ENCODE results near the gene CDT1. TPM values are rescaled to one million over a fixed set of nuclear protein-coding genes. Genes with fewer than 3 reads are reported as not detected.
"Not testable (repeated sequence)": the region's sequence is repeated elsewhere in the genome, so short reads cannot be mapped to it uniquely, and the experiment has no call there.

CDT1 gene
- total RNA-seq, 1 donor from 2014 or later = 1.9 TPM

DNA sequence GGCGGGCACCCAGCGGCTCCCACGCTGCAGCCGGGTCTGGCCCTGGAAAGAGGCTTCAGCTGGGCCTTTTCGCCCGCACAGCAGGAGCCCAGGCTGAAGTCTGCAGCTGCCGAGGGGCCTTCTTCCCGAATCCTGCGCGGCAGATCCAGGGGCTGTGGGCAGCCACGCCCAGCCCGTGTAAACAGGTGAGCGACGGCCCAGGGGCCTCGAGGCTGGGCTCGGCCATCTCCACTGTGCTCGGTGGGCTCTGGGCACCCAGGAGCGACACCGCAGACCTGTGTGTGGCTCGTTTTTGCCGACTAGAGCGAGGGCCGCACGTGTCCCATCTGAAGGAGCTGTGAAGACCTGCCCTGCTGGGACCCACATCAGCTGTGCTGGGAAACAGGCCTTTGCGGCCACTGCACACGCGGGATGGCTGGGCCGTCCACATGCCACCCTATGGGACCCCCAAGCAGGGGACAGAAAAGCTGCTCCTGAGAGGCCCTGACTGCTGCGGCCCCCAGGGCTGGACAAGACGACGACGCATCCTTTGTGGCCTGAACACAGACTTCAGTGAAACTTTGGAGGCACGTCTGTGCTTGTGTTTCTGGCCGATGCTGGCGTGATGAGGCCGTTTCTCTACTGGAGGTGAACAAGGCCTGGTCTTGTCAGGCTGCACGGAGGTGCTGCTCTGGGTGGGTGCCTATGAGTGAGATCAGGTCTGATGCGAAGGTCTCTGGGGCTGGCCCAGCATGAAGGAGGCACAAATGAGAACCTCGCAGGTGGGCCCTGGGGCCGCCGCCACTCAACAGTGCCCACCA, 13.3 kb downstream of the CDT1 start:
- no peak for DNase-seq (ENCODE audit: low spot score)

DNA sequence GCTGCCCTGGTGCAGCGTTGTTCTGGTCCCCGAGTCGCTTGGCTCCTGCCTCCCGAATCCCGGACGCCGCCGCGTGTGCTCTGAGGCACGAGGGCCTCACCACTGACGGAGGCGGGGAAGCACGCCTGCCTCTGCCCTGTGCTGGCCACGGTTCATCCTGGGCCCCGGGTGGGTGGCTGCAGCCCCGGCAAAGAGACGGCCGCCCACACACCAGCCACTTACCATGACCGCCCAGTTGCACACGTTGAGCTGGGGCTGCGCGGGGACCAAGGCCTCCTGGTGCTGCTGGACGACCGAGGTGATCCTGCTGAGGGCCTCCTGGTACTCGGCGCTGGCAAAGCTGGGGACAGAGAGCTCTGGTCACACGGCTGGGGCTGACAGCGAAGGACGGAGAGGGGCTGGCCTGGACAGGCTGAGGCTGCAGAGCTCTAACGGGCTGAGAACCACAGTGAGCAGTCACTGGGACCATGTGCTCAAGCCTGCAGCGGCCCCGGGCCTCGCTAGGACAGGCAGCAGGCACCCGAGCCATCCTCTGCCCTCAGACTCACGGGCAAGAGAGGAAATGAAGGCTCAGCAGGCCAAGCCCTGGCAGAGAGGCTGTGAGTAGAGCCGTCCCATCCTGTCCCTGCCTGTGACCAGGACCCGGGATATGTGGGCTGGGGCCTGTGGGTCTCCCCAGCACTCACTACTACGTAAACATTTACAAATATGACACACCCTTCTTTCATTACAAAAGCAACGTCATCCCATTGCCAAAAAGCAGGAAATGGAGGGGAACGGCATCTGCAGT, 14.4 kb downstream of the CDT1 start:
- DNase-seq (ENCODE audit: low spot score) = no peak

DNA sequence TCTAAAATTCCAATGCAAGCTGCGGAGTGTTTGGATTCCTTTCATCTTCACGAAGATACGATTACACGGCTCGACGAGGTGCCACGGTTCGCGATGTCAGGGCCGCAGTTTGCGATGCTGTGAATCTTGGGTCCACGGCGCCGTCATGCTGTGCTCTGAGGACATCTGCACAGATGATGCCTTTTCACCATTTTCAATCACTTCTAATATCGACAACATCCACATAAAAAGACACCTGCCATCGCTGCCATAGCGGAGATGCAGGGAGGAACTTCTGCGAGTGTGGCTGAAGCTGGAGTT, 14.9 kb downstream of the CDT1 start:
- no peak for DNase-seq (ENCODE audit: low spot score)

DNA sequence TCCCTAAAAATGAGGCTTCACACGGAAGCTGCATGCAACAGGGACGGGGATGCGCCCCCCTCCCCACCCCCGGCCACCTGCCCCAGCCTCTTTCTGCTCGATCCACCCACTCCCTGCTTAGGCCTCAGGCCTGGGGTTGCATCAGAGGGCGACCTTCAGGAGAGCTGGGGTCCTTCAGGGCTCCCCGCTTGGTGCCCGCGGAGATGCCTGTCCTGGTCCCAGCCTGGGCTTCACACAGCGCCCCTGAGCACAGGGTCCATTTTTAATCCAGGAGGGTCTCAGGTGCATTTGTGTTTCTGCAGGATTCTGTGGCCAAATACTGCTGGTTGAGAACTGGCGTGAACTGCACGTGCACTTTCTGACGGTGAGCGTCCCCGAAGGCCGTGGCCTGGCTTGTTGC, 15.5 kb downstream of the CDT1 start:
- no peak for DNase-seq (ENCODE audit: low spot score)

DNA sequence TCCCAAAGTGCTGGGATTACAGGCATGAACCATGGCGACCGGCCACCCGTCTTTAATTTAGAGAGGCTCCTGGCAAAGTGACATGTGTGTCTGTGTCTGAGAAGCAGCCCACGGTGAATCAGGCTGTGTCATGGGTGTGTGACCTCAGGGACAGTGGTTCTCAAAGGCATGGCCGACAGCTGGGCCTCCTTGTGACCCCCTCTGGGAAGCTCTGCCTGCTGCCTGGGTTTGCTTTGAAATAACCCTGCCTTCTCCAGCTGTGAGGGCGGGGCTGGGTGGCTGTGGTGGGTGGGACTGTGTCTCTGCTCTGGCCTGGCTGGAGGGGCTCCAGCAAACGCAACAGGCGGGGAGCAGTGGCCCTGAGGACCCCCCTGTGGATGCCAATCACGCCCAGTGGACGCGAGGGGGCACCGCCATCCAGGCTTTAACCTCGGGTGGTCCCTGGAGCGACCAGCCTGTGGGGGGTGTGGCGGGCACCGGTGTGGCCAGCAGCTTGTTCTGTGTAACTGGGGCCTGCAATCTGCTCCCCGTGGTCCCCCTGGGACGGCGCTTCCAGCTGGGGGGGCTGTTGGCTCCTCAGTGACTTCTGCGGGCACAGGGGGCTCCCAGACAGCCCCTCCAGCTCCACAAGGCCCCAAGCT, 16.9 kb downstream of the CDT1 start:
- DNase-seq (ENCODE audit: low spot score) = no peak

DNA sequence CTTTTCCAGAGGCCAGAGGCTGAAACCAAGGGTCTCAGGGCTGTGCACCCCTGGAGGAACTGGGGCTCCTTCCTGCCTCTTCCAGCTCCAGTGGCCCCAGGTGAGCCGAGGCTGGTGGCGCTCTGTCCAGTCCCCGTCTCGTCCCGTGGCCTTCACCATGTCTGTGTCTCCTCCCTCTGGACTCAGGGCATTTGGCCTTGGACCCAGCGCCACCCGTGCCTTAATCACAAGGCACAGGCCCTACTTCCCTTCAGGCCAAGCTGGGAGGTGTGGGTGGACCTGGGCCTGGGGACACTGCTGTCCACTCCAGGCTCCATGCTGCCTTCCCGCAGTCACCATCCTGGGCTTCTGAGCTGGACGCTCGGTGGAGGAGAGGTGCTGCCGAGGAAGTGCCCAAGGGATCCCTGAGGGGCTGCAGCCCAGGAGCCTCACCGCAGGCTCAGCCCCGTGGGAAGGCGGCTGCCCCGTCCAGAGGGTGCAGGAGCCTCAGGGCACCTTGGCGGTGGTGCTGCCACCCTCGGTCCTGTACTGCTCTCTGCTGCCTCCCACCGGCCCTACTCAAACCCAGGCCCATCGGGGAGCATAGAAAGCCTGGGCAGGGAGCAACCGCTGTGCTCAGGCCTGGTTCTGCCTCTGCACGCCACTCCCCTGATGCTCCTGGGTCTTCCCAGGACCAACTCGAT, 17.7 kb downstream of the CDT1 start:
- no peak for DNase-seq (ENCODE audit: low spot score)

DNA sequence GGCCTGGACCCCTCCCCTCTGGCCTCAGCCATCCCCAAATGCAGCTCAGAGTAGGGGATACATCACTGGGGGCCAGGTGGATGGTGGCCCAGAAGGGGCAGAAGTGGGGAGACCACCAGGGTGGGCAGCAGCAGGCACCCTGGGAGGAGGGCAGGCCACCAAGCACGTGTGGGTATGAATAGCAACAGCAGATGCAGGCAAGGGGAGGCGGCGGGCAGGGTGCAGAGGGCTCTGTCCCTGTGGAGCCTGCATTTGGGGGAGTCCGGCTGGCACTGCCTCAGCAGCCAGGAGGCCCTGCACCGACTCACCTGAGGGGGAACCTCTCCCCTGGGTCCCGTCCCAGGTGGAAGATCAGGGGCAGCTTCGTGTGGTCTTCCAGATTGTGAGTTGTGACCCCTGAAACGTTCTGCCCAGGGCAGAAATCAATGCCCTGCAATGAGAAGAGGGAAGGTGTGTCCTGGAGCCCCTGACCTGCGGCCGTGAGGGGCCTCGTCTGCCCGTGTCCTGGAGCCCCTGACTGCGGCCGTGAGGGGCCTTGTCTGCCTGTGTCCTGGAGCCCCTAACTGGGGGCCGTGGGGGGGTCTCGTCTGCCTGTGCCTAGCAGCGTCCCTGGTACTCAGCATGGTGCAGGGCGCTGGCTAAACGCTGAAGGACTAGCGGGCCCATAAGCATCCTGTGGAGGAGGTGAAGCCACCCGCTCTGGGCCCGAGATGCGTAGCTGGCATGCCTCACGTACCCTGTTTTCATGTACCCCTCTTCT, 18.9 kb downstream of the CDT1 start:
- DNase-seq (ENCODE audit: low spot score) = no peak

DNA sequence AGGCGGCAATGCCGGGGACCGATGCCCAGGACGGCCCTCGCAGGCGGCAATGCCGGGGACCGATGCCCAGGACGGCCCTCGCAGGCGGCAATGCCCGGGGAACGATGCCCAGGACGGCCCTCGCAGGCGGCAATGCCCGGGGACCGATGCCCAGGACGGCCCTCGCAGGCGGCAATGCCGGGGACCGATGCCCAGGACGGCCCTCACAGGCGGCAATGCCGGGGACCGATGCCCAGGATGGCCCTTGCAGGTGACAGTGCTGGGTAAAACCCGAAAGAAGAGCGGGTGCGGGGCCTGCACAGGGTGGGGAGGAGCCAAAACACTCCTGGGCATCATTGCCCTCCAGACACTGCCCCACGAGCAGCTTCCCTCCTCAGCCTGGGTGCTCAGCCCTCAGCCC, 20.1 kb downstream of the CDT1 start:
- not testable (repeated sequence) for DNase-seq (ENCODE audit: low spot score)

DNA sequence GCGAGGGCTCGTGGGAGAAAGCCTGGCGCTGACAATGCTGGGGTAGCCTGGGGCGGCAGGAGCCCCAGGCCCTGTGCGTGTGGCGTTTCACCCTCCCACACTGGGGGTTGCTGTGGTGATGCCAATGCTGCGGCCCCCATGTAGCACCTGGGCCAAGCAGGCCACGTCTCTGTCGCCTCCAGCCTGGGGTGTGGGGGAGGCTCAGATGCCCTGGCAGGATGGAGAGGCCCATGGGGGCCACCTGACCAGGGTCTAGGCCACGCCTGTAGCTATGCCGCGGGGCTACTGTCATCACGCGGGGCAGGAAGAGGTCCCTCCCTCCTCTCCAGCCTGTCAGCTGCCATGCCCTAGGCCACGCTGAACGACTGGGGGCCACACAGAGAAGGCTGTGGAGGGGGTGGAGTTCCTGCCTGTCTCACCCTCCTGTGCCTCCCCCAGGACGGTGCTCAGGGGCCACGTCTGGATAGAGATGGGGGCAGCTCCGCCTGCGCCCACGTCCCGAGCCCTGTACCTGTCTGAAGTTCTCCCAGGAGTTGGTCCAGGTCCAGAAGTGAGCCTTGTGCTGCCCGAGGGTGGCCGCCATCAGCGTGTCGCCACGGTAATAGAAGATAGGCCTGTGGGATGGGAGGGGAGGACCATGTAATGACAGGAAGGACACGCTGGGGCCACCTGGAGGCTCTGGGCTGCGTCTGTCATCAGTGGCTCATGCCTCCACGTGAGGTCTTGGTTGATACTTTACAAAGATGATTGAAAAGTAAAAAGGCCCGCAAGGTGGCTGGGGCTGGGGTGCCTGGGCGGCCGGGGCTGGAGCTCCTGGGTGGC, 20.9 kb downstream of the CDT1 start:
- no peak for DNase-seq (ENCODE audit: low spot score)

DNA sequence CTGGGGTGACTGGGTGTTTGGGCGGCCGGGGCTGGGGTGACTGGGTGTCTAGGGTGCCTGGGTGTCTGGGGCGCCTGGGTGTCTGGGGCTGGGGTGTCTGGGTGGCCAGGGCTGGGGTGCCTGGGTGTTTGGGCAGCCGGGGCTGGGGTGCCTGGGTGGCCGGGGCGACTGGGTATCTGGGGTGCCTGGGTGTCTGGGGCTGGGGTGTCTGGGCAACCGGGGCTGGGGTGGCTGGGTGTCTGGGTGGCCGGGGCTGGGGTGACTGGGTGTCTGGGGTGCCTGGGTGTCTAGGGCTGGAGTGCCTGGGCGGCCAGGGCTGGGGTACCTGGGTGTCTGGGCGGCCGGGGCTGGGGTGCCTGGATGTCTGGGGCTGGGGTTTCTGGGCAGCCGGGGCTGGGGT, 21.6 kb downstream of the CDT1 start:
- DNase-seq (ENCODE audit: low spot score) = no peak

DNA sequence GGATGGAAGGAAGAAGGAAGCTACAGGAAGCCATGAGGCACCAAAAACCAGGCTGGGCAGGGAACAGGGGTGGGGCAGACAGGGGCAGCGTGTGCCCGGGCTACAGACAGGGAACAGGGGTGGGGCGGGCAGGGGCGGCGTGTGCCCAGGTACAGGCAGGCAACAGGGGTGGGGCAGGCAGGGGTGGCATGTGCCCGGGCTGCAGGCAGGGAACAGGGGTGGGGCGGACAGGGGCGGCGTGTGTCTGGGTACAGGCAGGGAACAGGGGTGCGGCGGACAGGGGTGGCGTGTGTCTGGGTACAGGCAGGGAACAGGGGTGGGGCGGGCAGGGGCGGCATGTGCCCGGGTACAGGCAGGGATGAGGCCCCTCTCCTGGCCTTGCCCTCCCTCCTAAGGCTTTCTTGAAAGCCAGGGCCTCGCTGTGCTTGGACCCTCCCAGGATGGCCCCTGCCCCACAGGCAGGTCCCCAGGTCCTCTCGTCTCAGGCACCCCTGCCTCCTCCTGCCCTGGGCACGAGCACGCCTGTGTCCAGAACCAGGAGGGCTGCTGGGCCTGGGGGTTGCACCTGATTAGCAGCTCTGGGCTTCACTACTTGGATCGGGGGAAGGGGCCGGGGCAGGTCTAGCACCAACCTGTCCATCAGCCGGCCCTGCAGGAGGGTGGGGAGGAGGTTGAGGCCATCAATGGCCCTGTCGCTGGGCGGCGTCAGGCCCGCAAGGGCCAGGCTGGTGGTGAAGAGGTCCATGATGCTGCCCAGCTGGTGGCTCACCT, 22.7 kb downstream of the CDT1 start:
- no peak for DNase-seq (ENCODE audit: low spot score)

DNA sequence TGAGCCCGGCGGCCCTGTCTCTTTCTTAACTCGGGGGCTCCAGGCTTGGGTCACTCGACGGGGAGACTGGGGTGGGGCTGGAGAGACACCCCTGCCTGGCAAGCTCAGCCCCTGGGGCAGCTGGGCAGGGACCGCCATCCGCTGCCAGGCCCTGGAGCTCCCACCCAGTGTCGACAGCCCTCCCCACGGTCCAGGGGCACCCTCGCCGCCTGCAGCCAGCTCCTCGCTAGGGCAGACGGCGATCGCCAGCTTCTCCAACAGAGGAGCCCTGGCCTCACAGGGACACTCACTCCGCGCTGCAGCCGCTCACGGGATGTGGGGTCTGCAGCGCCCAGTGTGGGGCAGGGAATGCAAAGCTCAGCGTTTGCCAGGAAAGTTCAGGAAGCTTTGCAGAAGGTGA, 24.1 kb downstream of the CDT1 start:
- no peak for DNase-seq (ENCODE audit: low spot score)

DNA sequence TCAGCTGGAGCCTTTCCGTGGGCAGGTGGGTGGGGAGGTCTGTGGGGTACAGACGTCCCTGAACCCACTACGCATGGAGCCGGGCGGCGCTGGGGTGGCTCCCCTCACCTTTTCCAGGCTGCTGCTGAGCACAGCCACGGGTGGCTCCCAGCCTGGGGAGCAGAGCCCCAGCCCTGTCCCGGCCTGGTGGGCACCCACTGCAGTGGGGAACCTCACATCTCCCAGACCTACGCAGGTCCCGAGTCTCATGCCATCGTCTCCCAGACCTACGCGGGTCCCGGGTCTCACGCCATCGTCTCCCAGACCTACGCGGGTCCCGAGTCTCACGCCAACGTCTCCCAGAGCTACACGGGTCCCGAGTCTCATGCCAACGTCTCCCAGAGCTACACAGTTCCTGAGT, 25.1 kb downstream of the CDT1 start:
- DNase-seq (ENCODE audit: low spot score) = no peak

DNA sequence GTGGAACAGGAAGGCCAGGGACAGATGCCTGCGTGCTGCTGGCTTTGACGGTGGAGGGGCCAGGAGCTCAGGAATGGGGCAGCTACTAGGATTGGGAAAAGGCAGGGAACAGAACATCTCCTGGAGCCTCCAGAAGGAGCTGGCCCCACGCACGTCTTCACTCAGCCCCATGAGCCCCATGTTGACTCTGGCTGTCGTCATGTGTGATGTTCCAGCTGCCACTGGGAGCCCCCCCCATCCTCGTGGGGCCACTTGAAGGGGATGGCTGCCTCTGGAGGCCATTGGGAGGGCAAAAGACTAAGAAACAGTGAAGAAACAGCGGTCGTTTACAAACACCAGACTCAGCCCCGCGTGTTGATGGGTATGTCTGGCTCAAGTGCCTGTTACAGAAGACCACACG, 26.7 kb downstream of the CDT1 start:
- peak; percentile 84 for DNase-seq (ENCODE audit: low spot score)

DNA sequence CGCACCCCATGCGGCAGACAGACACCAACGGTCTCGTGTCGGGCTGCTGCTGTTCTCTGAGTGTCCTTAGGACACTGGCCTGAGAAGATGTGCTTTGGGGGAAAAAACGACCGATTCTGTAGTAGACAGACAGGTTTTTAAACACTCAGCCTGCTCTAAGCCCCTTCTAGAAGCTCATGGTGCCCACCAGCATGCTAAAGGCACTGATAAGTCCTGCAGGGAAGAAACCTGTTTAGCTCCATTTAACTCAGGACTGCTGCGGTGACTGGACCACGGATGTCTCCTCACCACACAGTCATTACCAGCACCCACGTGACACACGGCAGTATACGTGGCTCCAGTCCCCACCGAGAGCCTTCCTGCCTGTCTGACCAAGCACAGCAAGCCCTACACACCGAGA, 27.2 kb downstream of the CDT1 start:
- no peak for DNase-seq (ENCODE audit: low spot score)

DNA sequence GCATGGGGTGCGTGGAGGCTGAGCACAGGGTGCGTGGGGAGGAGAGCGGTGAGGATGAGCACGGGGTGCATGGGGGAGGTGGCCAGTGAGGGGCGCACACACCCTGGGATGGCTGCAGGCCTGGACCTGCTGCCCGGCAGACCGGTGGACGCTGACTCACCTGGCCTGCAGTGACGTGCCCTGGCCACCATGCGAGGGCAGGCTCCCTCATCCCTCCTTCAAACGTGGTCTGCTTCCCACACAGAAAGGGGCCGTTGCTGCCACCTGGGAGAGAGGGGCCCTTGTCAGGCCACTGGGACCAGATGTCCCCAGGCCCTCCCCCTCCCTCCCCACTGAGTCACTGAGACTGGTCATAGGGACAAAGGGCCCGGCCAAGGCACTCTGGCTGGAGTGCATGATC, 28.2 kb downstream of the CDT1 start:
- no peak for DNase-seq (ENCODE audit: low spot score)

DNA sequence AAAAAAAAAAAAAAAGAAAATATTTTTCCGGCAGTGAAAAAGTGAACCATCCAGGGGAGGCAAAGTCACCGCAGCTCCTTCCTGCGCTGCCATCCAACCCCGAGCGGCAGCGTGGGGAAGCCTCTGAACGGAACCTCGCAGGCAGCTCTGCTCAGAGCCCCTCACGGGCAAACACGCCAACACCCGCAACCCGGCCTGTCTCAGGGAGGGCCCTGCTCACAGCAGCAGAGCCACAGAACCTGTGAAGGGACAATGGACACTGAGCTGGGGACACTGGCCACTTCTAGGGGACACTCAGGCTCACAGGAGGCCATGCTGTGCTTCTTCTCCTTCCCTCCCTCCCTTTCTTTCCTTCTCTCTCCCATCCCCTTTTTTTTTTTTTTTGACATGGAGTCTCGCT, 29.5 kb downstream of the CDT1 start:
- no peak for DNase-seq (ENCODE audit: low spot score)

DNA sequence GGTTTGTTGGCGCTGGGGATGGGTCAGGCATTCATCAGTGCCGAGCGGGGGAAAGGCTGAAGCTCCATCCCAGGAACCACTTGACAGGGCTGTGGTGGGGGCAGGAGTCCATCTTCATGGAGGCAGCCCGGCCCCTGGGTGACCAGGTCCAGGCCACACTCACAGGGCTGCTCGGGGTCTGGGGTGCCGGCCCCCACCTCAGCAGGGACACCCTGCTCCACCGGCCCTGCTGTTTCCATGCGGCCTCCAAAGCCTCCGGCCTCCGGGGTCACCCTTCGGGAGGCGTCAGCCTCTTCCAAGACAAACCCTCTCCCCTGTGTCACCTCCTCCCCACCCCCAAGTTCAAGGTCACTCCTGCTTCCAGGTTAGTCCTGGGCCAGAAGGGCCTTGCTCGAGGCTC, 31.1 kb downstream of the CDT1 start:
- no peak for DNase-seq (ENCODE audit: low spot score)

DNA sequence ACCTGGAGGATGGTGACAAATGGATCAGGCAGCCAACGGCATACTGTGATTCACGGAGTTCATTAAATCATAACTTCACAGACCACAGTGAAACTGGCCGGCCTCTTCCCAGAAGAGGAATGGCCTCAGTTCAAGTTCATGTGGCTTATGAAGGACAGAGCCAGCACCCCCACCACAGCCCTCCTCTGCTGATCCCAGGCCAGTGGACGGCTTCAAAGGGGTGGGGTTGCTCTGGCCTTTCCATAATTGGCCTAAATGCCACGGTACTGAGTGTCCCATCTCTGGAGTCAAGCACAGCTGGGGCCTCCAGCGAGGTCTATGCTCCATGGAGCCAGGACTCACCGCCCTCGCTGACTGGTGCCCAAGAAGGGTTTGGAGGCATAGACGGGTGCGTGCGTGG, 31.8 kb downstream of the CDT1 start:
- DNase-seq (ENCODE audit: low spot score) = no peak

DNA sequence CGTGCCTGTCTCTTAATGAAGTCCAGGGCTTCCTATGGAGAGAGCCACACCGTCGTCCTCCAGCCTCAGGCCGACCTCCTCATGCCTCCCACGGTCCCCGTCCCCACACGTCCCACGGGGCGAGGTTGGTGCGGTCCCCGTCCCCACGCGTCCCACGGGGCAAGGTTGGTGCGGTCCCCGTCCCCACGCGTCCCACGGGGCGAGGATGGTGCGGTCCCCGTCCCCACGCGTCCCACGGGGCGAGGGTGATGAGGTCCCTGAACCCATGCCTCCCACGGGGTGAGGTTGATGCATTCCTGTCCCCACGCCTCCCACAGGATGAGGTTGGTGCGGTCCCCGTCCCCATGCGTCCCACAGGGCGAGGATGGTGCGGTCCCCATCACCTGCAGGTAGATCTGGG, 32.2 kb downstream of the CDT1 start:
- DNase-seq (ENCODE audit: low spot score) = no peak

Measured in umbilical cord (tissue), 2 donors.